Activated CD4-positive, alpha-beta T cell treated with anti-CD3 and anti-CD28 coated beads, Interleukin-2, amount 50 U/mL, for 1 hour (primary cell): ENCODE measurements around the gene APBA2.

Experiments
- DNase-seq: peaks from one replicate; pipeline ENCODE4 v3.0.0-alpha.2; 2020

APBA2 gene

GRCh38 chr15:28986108-28986507, 100.3 kb downstream of the APBA2 start:
- DNase-seq: no peak

DNA sequence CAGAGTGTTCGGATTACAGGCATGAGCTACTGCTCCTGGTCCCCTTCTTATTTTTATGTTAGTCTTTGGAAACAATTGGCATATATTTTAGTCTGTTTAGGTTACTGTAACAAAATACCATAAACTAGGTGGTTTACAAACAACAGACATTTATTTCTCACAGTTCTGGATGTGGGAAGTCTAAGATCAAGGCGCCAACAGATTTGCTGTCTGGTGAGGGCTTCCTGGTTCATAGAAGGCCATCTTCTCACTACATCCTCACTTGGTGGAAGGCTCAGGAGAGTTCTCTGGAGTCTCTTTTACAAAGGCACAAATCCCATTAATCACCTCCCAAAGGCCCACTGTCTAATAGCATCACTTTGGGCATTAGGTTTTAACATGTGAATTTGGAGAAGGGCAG, 101.0 kb downstream of the APBA2 start:
- no peak for DNase-seq

DNA sequence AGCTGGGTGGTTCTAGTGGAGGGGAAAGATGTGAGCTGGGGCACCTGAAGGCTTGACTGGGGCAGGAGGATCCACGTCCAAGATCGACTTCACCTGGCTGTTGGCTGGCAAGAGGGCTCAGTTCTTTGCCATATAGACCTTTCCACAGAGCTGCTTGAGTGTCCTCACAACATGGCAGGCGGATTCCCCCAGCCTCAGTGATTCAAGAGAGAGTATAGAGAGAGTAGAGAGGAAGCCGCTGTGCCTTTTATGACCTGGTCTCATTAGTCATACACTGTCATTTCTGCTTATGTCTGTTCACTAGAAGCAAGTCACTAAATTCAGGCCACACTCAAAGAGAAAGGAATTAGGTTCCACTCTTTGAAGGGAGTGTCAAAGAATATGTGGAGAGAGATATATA, 101.6 kb downstream of the APBA2 start:
- DNase-seq: no peak

DNA sequence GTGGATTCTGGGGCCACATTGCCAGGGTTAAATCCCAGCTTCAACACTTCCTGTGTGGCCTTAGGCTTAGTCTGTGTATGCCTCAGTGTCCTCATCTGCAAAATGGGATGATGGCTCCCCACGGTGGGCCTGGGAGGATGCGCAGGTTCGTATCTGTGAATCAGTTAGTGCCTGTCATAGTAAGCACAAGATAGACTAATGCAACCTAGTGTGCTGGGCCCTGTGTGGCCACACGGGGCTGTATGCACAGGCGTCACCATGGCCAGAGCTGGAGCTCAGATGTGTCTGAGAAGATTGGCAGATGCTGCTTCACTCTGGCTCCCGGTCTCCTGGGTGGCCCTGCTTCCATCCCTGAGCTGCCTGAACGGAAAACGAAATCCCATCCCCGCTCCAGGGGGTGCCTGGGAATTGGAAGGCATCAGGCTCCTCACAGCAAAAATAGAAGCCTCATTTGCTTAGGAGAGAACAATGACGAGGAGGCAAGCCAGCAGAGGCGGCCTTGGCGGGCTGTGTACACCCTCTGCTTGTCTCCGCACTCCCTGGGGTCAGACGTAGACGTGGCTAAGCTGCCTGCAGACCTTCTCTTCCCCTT, 103.6 kb downstream of the APBA2 start:
- no peak for DNase-seq

DNA sequence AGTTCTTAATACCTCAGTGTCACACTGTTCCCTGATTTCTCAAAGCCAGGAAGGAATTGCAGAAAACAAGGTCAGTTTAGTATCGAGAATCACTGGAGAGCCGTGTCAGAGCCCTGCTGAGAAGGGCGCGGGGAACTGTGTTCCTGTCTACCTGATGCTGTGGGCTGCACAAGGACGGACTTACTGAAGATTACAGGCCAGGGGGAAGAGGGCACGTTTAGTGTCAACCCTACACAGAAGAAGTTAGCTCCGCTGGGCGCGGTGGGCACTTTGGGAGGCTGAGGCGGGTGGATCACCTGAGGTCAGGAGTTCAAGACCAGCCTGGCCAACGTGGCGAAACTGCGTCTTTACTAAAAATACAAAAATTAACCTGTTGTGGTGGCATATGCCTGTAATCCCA, 104.1 kb downstream of the APBA2 start:
- no peak for DNase-seq

DNA sequence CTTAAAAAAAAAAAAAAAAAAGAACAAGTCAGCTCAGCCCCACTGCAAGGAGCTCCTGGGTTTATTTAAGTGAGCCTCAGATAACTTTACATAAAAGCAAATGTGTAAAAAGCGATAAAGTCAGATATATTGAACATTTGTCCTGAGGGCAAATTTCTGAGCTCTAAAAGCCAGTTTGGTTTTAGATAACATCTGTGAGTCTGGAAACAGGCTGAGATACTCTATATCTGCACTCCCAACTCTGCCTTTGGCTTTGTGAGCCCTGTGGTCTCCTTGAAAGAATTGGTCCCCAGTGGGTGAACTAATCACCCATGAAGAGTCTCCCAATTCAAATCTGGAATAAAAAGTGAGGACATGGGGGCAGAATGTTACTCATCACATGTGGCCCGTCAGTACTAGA, 104.6 kb downstream of the APBA2 start:
- DNase-seq: no peak

DNA sequence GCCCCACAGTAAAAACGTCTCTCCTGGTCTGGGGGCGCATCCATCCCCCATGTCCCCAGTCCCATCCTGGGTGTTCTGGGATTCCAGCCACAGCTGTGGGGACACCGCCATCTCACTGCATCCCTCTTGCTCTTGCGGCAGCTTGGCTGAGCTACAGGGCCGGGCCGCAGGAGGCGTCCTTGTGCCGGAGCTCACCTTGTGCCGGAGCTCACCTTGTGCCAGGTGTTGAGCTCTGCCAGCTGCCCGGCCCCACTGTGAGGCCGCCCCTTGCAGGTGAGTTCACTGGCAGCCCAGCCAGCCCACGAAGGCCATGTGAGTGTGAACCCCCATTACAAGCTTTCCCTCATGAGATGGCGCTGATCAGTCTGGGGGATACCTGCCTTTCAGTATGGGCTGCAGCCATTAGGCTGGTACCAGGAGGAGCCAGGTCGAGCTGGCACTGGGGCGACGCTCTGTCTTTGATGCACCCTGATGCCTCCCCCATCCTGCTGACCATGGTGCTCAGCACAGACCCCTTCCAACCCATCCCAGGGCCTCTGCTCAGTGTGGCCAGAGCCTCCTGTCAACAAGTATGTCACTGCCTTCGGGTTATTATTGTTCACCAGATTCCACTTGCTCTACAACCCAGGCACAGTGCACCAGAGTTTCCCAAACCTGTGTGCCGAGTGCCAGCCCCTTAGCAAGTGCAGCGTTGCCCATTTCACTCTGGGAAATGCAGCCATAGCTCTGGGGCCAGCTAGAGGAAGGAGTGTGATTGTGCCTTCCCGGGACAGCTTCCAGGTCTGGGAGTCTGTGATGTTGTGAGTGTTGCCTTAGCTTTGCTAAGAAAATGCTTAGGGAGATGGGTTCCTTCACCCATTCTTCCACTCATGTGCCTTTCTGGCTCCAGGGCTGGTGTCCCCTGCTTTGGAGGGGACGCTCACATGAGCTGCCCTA, 105.7 kb downstream of the APBA2 start:
- DNase-seq: no peak

DNA sequence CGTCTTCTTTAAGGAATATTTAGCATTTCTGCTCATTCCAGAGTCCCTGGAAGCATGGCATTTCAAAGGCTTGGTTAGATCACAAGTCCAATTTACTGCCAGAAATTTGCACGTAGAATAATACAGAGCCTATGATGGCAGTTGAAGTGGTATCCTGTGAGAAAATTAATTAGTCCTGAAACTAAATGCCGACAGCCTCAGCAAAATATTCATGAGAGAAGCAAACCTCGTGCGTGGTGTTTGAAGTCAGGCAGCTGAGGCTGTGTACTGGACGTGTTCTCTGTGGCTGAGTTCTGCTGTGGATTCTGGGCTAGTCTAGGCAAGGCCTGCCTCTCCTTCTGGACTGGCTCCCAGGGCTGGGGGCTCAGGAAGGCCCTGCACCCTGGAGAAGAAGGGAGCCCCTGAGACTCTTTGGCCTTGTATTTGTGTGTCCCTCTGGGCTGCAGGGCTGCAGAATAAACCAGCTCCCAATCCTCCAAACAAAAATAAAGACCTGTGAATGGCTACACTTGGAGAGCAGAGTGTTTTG, 106.6 kb downstream of the APBA2 start:
- DNase-seq: no peak

GRCh38 chr15:28993051-28993719, 107.4 kb downstream of the APBA2 start:
- DNase-seq: no peak

DNA sequence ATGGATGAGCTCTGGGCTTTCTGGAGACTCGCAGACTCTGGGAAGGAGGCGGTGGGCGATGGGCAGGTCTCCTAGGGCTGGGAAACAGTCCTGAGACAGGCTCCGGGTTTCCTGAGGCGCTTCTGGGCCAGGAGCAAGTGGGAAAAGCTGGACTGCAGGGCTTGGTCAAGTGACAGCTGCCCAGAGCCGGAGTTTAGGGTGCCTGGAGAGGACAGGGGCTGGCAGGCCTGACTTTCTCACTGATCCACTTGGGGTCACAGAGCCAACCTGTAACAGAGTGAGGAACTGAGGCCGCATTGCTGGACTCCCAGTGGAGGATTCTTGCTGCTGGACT, 107.9 kb downstream of the APBA2 start:
- DNase-seq: no peak

DNA sequence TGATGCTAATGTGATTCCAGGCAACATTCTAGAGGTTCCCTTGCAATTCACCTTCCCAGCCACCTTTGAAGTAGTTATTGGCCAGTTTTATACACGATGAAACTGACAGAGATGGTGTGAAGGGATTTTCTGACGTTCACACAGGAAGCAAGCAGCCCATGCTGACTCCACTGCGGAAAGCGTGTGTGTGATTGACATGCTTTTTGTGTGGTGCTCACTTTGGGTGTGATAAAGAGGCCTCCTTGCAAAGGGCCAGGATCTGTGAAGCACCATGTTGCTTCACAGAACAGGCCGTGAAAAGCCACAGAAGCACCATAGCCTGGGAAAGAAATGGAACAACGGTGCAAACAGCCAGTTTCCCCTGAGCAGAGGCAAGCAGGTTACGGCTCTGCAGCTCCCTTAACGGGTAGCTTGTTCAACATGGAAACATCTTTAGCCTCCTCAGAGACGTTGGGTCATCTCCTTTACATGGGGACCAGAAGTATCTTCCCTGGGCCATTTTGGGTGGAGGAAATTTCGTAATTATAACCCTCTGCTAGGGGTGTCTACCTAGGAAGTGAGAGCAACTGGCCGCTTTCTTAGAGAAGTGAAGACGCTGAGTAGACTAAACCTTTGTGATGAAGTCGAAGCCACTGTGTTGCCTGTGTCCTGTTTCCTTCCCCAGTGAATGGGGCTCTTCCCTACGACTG, 108.5 kb downstream of the APBA2 start:
- DNase-seq: no peak

DNA sequence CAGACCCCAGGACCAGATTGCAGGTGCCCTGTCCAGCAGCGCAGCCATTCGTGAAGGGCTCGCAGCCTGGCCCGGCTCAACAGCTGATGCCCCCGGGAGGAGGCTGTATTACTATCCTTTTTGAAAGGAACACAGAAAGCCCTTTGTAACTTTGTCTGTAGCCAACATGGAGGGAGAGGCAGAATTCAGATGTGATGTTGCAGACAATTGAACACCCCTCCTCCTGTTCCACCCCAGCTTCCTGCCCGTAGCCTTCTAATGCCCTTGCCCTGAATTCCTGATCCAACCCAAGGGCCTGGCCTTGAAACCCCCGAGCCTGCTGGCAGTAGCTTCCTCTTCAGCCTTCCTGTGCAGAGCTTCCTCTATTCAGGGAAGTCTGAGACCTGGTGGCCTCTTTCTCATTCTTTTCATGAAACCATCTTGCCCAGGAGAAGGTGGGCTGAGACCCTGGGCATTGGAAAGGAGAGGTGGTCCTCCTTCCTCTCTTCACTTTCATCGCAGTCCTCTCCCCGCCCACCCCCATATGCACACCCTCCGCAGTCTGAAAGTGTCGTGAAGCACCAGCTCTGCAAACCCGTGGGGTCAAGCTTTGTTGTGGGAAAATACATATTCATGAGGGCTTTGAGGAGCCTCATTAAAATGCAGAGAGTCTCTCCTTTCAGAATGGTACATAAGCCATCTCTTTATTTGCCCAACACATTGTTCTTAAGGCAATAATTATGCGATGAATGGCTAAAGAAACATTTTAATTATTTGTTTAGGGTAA, 109.2 kb downstream of the APBA2 start:
- DNase-seq: no peak

DNA sequence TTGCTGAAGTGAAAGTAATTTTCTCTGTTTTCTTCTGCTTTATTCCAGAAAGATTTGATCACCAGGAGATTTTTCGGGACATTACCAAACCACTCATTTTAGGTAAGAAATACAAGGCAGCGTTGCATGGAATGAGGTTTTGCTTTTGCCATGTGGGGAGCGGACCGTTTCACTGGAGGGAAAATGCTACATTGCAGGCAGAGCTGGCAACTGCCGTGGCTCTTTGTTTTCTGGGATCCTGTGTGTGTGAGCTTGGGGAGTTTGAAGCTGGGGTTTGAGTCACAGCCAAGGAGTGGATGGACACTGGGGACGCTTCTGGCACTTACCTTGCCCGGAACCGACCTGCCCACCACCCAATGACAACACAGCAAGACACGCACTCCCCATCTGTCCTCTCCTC, 109.9 kb downstream of the APBA2 start:
- no peak for DNase-seq

GRCh38 chr15:28996289-28996688, 110.5 kb downstream of the APBA2 start:
- no peak for DNase-seq

- DNase-seq: no peak
These were observed 111.2 kb downstream of the APBA2 start for GRCh38 chr15:28996953-28997352.

DNA sequence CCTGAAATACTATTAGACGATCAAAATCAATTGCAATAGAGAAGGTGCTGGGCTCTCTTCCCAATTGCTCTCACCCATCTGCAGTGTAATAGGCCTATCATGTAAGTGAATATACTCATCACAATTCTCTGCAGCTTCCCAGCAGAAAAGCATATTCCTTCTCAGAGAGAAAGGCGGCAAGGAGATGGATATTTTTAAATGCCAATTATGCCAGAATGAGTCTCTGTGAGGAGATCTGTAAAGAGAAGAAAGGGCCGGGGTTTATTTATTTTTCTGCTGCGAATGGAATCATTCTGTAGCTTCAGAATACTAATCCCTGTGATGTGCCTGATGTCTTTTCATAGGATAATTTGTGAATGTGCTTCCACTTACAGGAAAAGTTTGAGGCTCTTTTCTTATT, 112.0 kb downstream of the APBA2 start:
- DNase-seq: no peak

DNA sequence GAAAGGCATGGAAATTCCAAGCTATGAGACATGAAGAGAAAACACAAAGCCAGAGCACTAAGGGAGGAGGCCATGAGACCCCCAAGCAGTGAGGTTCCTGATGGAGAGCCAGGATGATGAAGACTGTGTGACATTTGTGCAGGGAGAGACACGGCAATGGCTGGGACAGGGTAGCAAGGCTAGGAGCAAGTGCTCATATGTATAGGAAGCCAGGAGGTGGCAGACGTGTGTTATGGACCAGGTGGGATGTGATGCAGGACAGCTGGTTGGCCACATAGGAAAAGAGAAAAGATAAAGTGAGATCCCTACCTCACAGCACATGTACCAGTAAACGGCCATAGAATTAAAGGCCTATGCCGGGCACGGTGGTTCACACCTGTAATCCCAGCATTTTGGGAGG, 112.7 kb downstream of the APBA2 start:
- DNase-seq: no peak

- DNase-seq: no peak
These were observed 117.5 kb downstream of the APBA2 start for GRCh38 chr15:29003191-29003839.

- DNase-seq: no peak
These were observed 118.1 kb downstream of the APBA2 start for GRCh38 chr15:29003840-29004233.

DNA sequence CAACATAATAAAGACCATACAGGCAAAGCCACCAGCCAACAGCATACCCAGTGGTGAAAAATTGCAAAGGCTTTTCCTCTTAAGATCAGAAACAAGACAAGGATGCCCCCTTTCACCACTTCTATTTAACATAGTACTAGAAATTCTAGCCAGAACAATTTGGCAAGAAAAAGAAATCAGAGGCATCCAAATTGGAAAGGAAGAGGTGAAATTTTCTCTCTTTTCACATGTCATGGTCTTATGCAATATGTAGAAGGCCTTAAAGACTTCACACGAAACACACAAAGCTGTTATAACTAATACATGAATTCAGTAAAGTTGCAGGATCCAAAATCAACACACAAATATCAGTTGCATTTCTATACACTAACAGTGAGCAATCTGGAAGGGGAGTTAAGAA, 120.2 kb downstream of the APBA2 start:
- DNase-seq: no peak

DNA sequence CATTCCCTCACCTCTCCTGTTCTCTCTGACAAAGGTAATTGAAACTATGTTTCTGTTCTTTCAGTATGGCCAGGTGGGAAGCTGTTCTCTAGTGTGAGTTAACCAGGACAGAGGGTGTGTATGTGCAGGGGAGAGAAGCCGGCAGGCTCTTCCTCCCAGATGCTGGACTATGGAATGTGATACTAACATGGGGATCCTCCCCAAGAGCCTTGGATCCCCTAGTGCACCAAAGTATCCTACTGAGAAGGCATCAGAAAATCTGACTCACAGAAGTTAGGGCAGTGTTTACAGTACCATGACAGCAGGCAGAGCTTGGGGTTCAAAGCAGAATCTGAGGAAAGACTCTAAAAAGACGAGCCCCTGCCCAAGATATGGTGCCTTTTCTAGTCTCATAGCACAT, 123.1 kb downstream of the APBA2 start:
- DNase-seq: no peak

GRCh38 chr15:29012097-29012496, 126.3 kb downstream of the APBA2 start:
- DNase-seq: no peak
